Measurements from ENCODE around the gene CEBPZ.
A peak's percentile ranks its signal among the peaks of the same experiment; 100 is the strongest.
"Not testable (repeated sequence)": the region's sequence is repeated elsewhere in the genome, so short reads cannot be mapped to it uniquely, and the experiment has no call there.

The CEBPZ gene

GRCh38 chr2:37196320-37197195 lies 34.8 kb downstream of the CEBPZ start, which contains the start of gene CEBPZOS:
Gene CEBPZOS, plus strand, starts transcription at chr2:37196496. Its CDS starts 3,209 bp downstream, at chr2:37199705.
- Histone ChIP-seq H3K27ac (ENCODE audit: low read depth, low read length) (peak within 1 kb of the TSS; percentile 69), H3K9me3 (ENCODE audit: control insufficient read depth, insufficient read depth, low read length) (no peaks in the 10 kb centered on the region), H3K9ac (ENCODE audit: low read depth, low read length) (peak within 1 kb of the TSS; percentile 78), H3K4me3 (ENCODE audit: low read depth, low read length) (peak within 1 kb of the TSS; percentile 87), H3K27me3 (ENCODE audit: control insufficient read depth, insufficient read depth, low read length) (no peaks in the 10 kb centered on the region), H3K36me3 (ENCODE audit: control insufficient read depth, insufficient read depth, low read length) (peaks cover 26% of the 10 kb centered on the region), H3K4me1 (ENCODE audit: control insufficient read depth, insufficient read depth, low read length) (peaks cover 49% of the 10 kb centered on the region)

GRCh38 chr2:37195862-37196319 lies 35.5 kb downstream of the CEBPZ start:
- H3K4me1 ChIP-seq (ENCODE audit: control insufficient read depth, insufficient read depth, low read length): peaks cover 49% of the 10 kb centered on the region
- H3K4me3 ChIP-seq (ENCODE audit: low read depth, low read length): peak overlapping the region; percentile 87
- H3K27ac ChIP-seq (ENCODE audit: low read depth, low read length); H3K27me3 ChIP-seq (ENCODE audit: control insufficient read depth, insufficient read depth, low read length); H3K9ac ChIP-seq (ENCODE audit: low read depth, low read length); H3K9me3 ChIP-seq (ENCODE audit: control insufficient read depth, insufficient read depth, low read length): not testable (repeated sequence)
- peaks cover 19% of the 10 kb centered on the region for H3K36me3 ChIP-seq (ENCODE audit: control insufficient read depth, insufficient read depth, low read length)

GRCh38 chr2:37192551-37192950 lies 38.8 kb downstream of the CEBPZ start:
- Histone ChIP-seq H3K4me1 (ENCODE audit: control insufficient read depth, insufficient read depth, low read length) (peaks cover 36% of the 10 kb centered on the region), H3K27me3 (ENCODE audit: control insufficient read depth, insufficient read depth, low read length) (no peaks in the 10 kb centered on the region), H3K36me3 (ENCODE audit: control insufficient read depth, insufficient read depth, low read length) (no peaks in the 10 kb centered on the region), H3K9me3 (ENCODE audit: control insufficient read depth, insufficient read depth, low read length) (no peaks in the 10 kb centered on the region), H3K27ac (ENCODE audit: low read depth, low read length) (peak overlapping the region; percentile 49), H3K4me3 (ENCODE audit: low read depth, low read length) (no peak overlapping the region), H3K9ac (ENCODE audit: low read depth, low read length) (no peak overlapping the region)

GRCh38 chr2:37191747-37192146 lies 39.6 kb downstream of the CEBPZ start:
- Histone ChIP-seq H3K4me3 (ENCODE audit: low read depth, low read length) (no peak overlapping the region), H3K9ac (ENCODE audit: low read depth, low read length) (no peak overlapping the region), H3K36me3 (ENCODE audit: control insufficient read depth, insufficient read depth, low read length) (no peaks in the 10 kb centered on the region), H3K27me3 (ENCODE audit: control insufficient read depth, insufficient read depth, low read length) (no peaks in the 10 kb centered on the region), H3K4me1 (ENCODE audit: control insufficient read depth, insufficient read depth, low read length) (peaks cover 36% of the 10 kb centered on the region), H3K9me3 (ENCODE audit: control insufficient read depth, insufficient read depth, low read length) (no peaks in the 10 kb centered on the region), H3K27ac (ENCODE audit: low read depth, low read length) (peak overlapping the region; percentile 49)

- H3K9me3 ChIP-seq (ENCODE audit: control insufficient read depth, insufficient read depth, low read length): no peaks in the 10 kb centered on the region
- no peak overlapping the region for H3K4me3 ChIP-seq (ENCODE audit: low read depth, low read length)
- no peaks in the 10 kb centered on the region for H3K36me3 ChIP-seq (ENCODE audit: control insufficient read depth, insufficient read depth, low read length)
- peak overlapping the region; percentile 49 for H3K27ac ChIP-seq (ENCODE audit: low read depth, low read length)
- H3K4me1 ChIP-seq (ENCODE audit: control insufficient read depth, insufficient read depth, low read length): peaks cover 36% of the 10 kb centered on the region
- H3K9ac ChIP-seq (ENCODE audit: low read depth, low read length): no peak overlapping the region
- no peaks in the 10 kb centered on the region for H3K27me3 ChIP-seq (ENCODE audit: control insufficient read depth, insufficient read depth, low read length)
Observed at GRCh38 chr2:37191253-37191652, 40.1 kb downstream of the CEBPZ start.

- 0 out of 2 replicates have a peak overlapping the region, but pooled peaks have one; percentile 4 for H3K9ac ChIP-seq (ENCODE audit: low read depth, low read length)
- peaks cover 36% of the 10 kb centered on the region for H3K4me1 ChIP-seq (ENCODE audit: control insufficient read depth, insufficient read depth, low read length)
- H3K27ac ChIP-seq (ENCODE audit: low read depth, low read length): peak overlapping the region; percentile 74
- no peaks in the 10 kb centered on the region for H3K36me3 ChIP-seq (ENCODE audit: control insufficient read depth, insufficient read depth, low read length)
- H3K27me3 ChIP-seq (ENCODE audit: control insufficient read depth, insufficient read depth, low read length): no peaks in the 10 kb centered on the region
- H3K9me3 ChIP-seq (ENCODE audit: control insufficient read depth, insufficient read depth, low read length): no peaks in the 10 kb centered on the region
- no peak overlapping the region for H3K4me3 ChIP-seq (ENCODE audit: low read depth, low read length)
Observed at GRCh38 chr2:37190290-37190689, 41.1 kb downstream of the CEBPZ start.

GRCh38 chr2:37189452-37190153 lies 41.8 kb downstream of the CEBPZ start:
- H3K9me3 ChIP-seq (ENCODE audit: control insufficient read depth, insufficient read depth, low read length): no peaks in the 10 kb centered on the region
- peak overlapping the region; percentile 74 for H3K27ac ChIP-seq (ENCODE audit: low read depth, low read length)
- no peaks in the 10 kb centered on the region for H3K36me3 ChIP-seq (ENCODE audit: control insufficient read depth, insufficient read depth, low read length)
- H3K4me3 ChIP-seq (ENCODE audit: low read depth, low read length): no peak overlapping the region
- H3K4me1 ChIP-seq (ENCODE audit: control insufficient read depth, insufficient read depth, low read length): peaks cover 36% of the 10 kb centered on the region
- no peaks in the 10 kb centered on the region for H3K27me3 ChIP-seq (ENCODE audit: control insufficient read depth, insufficient read depth, low read length)
- H3K9ac ChIP-seq (ENCODE audit: low read depth, low read length): no peak overlapping the region

- peaks cover 36% of the 10 kb centered on the region for H3K4me1 ChIP-seq (ENCODE audit: control insufficient read depth, insufficient read depth, low read length)
- H3K36me3 ChIP-seq (ENCODE audit: control insufficient read depth, insufficient read depth, low read length): no peaks in the 10 kb centered on the region
- H3K9me3 ChIP-seq (ENCODE audit: control insufficient read depth, insufficient read depth, low read length): no peaks in the 10 kb centered on the region
- peak within 1 kb of the TSS; percentile 74 for H3K27ac ChIP-seq (ENCODE audit: low read depth, low read length)
- no peaks in the 10 kb centered on the region for H3K27me3 ChIP-seq (ENCODE audit: control insufficient read depth, insufficient read depth, low read length)
- H3K4me3 ChIP-seq (ENCODE audit: low read depth, low read length): no peak within 1 kb of the TSS
- H3K9ac ChIP-seq (ENCODE audit: low read depth, low read length): no peak within 1 kb of the TSS
Observed at GRCh38 chr2:37188570-37188969, 42.8 kb downstream of the CEBPZ start, which contains the start of gene SULT6B1. Gene SULT6B1, minus strand, starts transcription at chr2:37188670. Its CDS starts 30 bp downstream, at chr2:37188640.

GRCh38 chr2:37181726-37182684 lies 49.4 kb downstream of the CEBPZ start:
- Histone ChIP-seq H3K9ac (ENCODE audit: low read depth, low read length) (peak overlapping the region; percentile 29), H3K4me3 (ENCODE audit: low read depth, low read length) (no peak overlapping the region), H3K27ac (ENCODE audit: low read depth, low read length) (peak overlapping the region; percentile 93)

GRCh38 chr2:37180640-37181039 lies 50.8 kb downstream of the CEBPZ start:
- no peaks in the 10 kb centered on the region for H3K27me3 ChIP-seq (ENCODE audit: control insufficient read depth, insufficient read depth, low read length)
- no peak overlapping the region for H3K4me3 ChIP-seq (ENCODE audit: low read depth, low read length)
- no peaks in the 10 kb centered on the region for H3K36me3 ChIP-seq (ENCODE audit: control insufficient read depth, insufficient read depth, low read length)
- H3K9me3 ChIP-seq (ENCODE audit: control insufficient read depth, insufficient read depth, low read length): no peaks in the 10 kb centered on the region
- H3K4me1 ChIP-seq (ENCODE audit: control insufficient read depth, insufficient read depth, low read length): peaks cover 16% of the 10 kb centered on the region
- no peak overlapping the region for H3K9ac ChIP-seq (ENCODE audit: low read depth, low read length)
- H3K27ac ChIP-seq (ENCODE audit: low read depth, low read length): no peak overlapping the region

More at GRCh38 chr2:37181726-37182684, 49.4 kb downstream of the CEBPZ start:
- Histone ChIP-seq H3K4me1 (ENCODE audit: control insufficient read depth, insufficient read depth, low read length) (peaks cover 16% of the 10 kb centered on the region), H3K9me3 (ENCODE audit: control insufficient read depth, insufficient read depth, low read length) (no peaks in the 10 kb centered on the region), H3K36me3 (ENCODE audit: control insufficient read depth, insufficient read depth, low read length) (no peaks in the 10 kb centered on the region), H3K27me3 (ENCODE audit: control insufficient read depth, insufficient read depth, low read length) (no peaks in the 10 kb centered on the region)
